Measurements from ENCODE around the gene KRT8.

The KRT8 gene

DNA sequence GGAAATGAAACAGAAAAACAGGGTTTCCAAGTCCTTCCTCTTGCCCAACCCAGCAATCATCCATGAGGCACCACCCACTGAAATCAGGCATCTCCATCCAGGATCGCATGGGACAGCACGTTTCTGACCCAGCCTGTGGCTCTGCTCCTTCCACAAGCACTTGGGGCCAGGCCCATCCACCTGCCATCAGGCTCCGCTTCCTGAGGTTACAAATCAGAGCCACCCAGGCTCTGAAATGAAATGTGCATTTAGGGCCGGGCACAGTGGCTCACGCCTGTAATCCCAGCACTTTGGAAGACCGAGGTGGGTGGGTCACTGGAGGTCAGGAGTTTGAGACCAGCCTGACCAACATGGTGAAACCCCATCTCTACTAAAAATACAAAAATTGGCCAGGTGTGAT lies 55.4 kb downstream of the KRT8 start:
- ATAC-seq: no peak
- TF ChIP-seq ZC3H10 (CRISPR knock-in tag; IDR thresholded peaks at IDR 0.05) (no peak), POU6F1 (CRISPR knock-in tag; IDR thresholded peaks at IDR 0.05; ENCODE audit: borderline replicate concordance, low read depth) (no peak), RARB (CRISPR knock-in tag; IDR thresholded peaks at IDR 0.05) (no peak), PPARA (CRISPR knock-in tag; IDR thresholded peaks at IDR 0.05; ENCODE audit: borderline replicate concordance) (no peak), ZNF8 (CRISPR knock-in tag; IDR thresholded peaks at IDR 0.05) (no peak), SNAI2 (CRISPR knock-in tag; IDR thresholded peaks at IDR 0.05) (no peak), OSR1 (CRISPR knock-in tag; IDR thresholded peaks at IDR 0.05) (no peak), ISL1 (CRISPR knock-in tag; IDR thresholded peaks at IDR 0.05) (no peak), ESRRG (CRISPR knock-in tag; IDR thresholded peaks at IDR 0.05) (no peak), ZFP30 (CRISPR knock-in tag; IDR thresholded peaks at IDR 0.05) (no peak), ZNF70 (CRISPR knock-in tag; IDR thresholded peaks at IDR 0.05) (no peak)
- TF ChIP-seq, protein P1, sequence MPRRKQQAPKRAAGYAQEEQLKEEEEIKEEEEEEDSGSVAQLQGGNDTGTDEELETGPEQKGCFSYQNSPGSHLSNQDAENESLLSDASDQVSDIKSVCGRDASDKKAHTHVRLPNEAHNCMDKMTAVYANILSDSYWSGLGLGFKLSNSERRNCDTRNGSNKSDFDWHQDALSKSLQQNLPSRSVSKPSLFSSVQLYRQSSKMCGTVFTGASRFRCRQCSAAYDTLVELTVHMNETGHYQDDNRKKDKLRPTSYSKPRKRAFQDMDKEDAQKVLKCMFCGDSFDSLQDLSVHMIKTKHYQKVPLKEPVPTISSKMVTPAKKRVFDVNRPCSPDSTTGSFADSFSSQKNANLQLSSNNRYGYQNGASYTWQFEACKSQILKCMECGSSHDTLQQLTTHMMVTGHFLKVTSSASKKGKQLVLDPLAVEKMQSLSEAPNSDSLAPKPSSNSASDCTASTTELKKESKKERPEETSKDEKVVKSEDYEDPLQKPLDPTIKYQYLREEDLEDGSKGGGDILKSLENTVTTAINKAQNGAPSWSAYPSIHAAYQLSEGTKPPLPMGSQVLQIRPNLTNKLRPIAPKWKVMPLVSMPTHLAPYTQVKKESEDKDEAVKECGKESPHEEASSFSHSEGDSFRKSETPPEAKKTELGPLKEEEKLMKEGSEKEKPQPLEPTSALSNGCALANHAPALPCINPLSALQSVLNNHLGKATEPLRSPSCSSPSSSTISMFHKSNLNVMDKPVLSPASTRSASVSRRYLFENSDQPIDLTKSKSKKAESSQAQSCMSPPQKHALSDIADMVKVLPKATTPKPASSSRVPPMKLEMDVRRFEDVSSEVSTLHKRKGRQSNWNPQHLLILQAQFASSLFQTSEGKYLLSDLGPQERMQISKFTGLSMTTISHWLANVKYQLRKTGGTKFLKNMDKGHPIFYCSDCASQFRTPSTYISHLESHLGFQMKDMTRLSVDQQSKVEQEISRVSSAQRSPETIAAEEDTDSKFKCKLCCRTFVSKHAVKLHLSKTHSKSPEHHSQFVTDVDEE (CRISPR knock-in tag; IDR thresholded peaks at IDR 0.05): no peak

GRCh38 chr12:52848661-52849255 lies 56.1 kb downstream of the KRT8 start, which contains the start of gene KRT78:
TSS of gene KRT78 (minus strand) at chr12:52848994. CDS start at chr12:52848930, 64 bp downstream.
- no peak for TF ChIP-seq ISL1 (CRISPR knock-in tag; IDR thresholded peaks at IDR 0.05)
- TF ChIP-seq, protein P2, sequence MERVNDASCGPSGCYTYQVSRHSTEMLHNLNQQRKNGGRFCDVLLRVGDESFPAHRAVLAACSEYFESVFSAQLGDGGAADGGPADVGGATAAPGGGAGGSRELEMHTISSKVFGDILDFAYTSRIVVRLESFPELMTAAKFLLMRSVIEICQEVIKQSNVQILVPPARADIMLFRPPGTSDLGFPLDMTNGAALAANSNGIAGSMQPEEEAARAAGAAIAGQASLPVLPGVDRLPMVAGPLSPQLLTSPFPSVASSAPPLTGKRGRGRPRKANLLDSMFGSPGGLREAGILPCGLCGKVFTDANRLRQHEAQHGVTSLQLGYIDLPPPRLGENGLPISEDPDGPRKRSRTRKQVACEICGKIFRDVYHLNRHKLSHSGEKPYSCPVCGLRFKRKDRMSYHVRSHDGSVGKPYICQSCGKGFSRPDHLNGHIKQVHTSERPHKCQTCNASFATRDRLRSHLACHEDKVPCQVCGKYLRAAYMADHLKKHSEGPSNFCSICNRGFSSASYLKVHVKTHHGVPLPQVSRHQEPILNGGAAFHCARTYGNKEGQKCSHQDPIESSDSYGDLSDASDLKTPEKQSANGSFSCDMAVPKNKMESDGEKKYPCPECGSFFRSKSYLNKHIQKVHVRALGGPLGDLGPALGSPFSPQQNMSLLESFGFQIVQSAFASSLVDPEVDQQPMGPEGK (CRISPR knock-in tag; IDR thresholded peaks at IDR 0.05; ENCODE audit: borderline replicate concordance): no peak
- TF ChIP-seq, protein P3, sequence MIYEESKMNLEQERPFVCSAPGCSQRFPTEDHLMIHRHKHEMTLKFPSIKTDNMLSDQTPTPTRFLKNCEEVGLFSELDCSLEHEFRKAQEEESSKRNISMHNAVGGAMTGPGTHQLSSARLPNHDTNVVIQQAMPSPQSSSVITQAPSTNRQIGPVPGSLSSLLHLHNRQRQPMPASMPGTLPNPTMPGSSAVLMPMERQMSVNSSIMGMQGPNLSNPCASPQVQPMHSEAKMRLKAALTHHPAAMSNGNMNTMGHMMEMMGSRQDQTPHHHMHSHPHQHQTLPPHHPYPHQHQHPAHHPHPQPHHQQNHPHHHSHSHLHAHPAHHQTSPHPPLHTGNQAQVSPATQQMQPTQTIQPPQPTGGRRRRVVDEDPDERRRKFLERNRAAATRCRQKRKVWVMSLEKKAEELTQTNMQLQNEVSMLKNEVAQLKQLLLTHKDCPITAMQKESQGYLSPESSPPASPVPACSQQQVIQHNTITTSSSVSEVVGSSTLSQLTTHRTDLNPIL (CRISPR knock-in tag; IDR thresholded peaks at IDR 0.05; ENCODE audit: low read depth): no peak
- no peak for TF ChIP-seq RARB (CRISPR knock-in tag; IDR thresholded peaks at IDR 0.05)
- TF ChIP-seq ZC3H10 (CRISPR knock-in tag; IDR thresholded peaks at IDR 0.05): no peak
- TF ChIP-seq PPARA (CRISPR knock-in tag; IDR thresholded peaks at IDR 0.05; ENCODE audit: borderline replicate concordance): no peak
- no peak for ATAC-seq

- TF ChIP-seq SNAI2 (CRISPR knock-in tag; IDR thresholded peaks at IDR 0.05) (no peak), ZFP30 (CRISPR knock-in tag; IDR thresholded peaks at IDR 0.05) (no peak), ZC3H10 (CRISPR knock-in tag; IDR thresholded peaks at IDR 0.05) (no peak), RARB (CRISPR knock-in tag; IDR thresholded peaks at IDR 0.05) (no peak), TCF4 (CRISPR knock-in tag; IDR thresholded peaks at IDR 0.05; ENCODE audit: borderline replicate concordance) (no peak), ZNF565 (CRISPR knock-in tag; conservative IDR thresholded peaks at IDR 0.05; ENCODE audit: low read depth) (no peak), ZNF70 (CRISPR knock-in tag; IDR thresholded peaks at IDR 0.05) (no peak), OSR1 (CRISPR knock-in tag; IDR thresholded peaks at IDR 0.05) (no peak), BACH2 (CRISPR knock-in tag; IDR thresholded peaks at IDR 0.05; ENCODE audit: borderline replicate concordance) (no peak), TOX (CRISPR knock-in tag; IDR thresholded peaks at IDR 0.05; ENCODE audit: borderline replicate concordance) (no peak), CSRNP3 (CRISPR knock-in tag; IDR thresholded peaks at IDR 0.05) (no peak), CSDC2 (CRISPR knock-in tag; IDR thresholded peaks at IDR 0.05) (no peak)
- TF ChIP-seq, protein P1 (CRISPR knock-in tag; IDR thresholded peaks at IDR 0.05): no peak
Measured at GRCh38 chr12:52847335-52848102, 57.4 kb downstream of the KRT8 start.

More at GRCh38 chr12:52847335-52848102, 57.4 kb downstream of the KRT8 start:
- ATAC-seq: no peak; the same call in 2 of the 3 replicates
